ENCODE data around the gene PTPRCAP. TPM values are rescaled to one million over a fixed set of nuclear protein-coding genes. Genes with fewer than 3 reads are reported as not detected.

PTPRCAP gene
- total and polyA plus RNA-seq, 2 donors (not counting 1 experiment from before 2014, with no cell fraction given): 266 to 565 TPM

DNA sequence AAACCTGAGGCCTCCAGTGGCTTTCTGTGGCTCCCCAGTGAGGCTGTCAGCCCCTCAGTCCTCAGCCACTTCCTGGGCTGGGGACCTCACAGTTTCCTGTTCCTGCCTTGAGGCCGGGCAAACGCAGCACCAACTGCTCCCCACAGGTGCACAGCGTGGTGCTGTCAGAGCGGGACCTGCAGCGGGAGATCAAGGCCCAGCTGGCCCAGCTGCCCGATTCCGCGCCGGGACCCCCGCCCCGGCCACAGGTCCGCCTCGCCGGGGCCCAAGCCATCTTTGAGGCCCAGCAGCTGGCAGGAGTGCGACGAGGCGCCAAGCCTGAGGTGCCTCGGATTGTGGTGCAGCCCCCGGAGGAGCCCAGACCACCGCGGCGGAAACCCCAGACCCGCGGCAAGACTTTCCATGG is 28.2 kb downstream of the PTPRCAP start:
- POLR2A ChIA-PET: interaction anchor here (0.9 to 4.2 kb wide), 12 partner anchors 10 to 98 kb away, joined by 3 to 78 read pairs (median 6); partner anchors contain the start of genes CORO1B, PITPNM1, PTPRCAP and RAD9A
- H2AFZ ChIP-seq (ENCODE audit: insufficient read depth, low read depth, low read length, poor library complexity, severe bottlenecking): no peak overlapping the region
- peak overlapping the region; percentile 100 for H3K27ac Mint-ChIP-seq

More for the DNA sequence above, 28.2 kb downstream of the PTPRCAP start:
- Histone ChIP-seq H3K79me2 (ENCODE audit: control insufficient read depth, insufficient read depth, low read length) (peaks cover 59% of the 10 kb centered on the region), H3K27me3 (replicated peaks in 1 of 4; ENCODE audit: control extremely low read depth in 1 of 4, control insufficient read depth in 3 of 4, insufficient read depth in 4 of 4, low read length in 3 of 4) (no peaks in the 10 kb centered on the region), H3K27ac (ENCODE audit: low read length in 2 of 2) (peak overlapping the region; percentile 83 to 88), H3K36me3 (replicated peaks in 1 of 2; ENCODE audit: control extremely low read depth in 1 of 2, control insufficient read depth in 1 of 2, extremely low read depth in 1 of 2, insufficient read depth in 2 of 2, low read length in 1 of 2) (peaks cover 0 to 49% of the 10 kb centered on the region in 2 experiments), H4K20me1 (ENCODE audit: control insufficient read depth, insufficient read depth, low read length, poor library complexity, severe bottlenecking) (peaks cover 41% of the 10 kb centered on the region), H3K9me3 (ENCODE audit: control extremely low read depth in 1 of 3, control insufficient read depth in 2 of 3, insufficient read depth in 1 of 3, low read length in 2 of 3) (peaks cover 0 to 2% (median 0%) of the 10 kb centered on the region in 3 donors), H3K4me2 (replicated peaks; ENCODE audit: low read depth, low read length, poor library complexity, severe bottlenecking) (peak overlapping the region; percentile 89), H3K4me3 (ENCODE audit: control extremely low read depth in 1 of 5, extremely low read depth in 1 of 5, insufficient read depth in 1 of 5, low read depth in 2 of 5, low read length in 4 of 5) (peak overlapping the region in 4 of 5 experiments; percentile 40 to 80 (median 56)), H3K4me1 (ENCODE audit: control insufficient read depth in 2 of 2, insufficient read depth in 2 of 2, low read length in 2 of 2) (peaks cover 92 to 99% of the 10 kb centered on the region in 2 donors), H3K9ac (ENCODE audit: low read length) (peak overlapping the region; percentile 73)
- Mint-ChIP-seq H3K27me3 (no peaks in the 10 kb centered on the region), H3K4me1 (peaks cover 91% of the 10 kb centered on the region), H3K9me3 (ENCODE audit: insufficient read depth) (no peaks in the 10 kb centered on the region), H3K4me3 (peak overlapping the region; percentile 91)
- intact Hi-C loops (cut with micrococcal nuclease): loop anchor here (1.0 to 10.0 kb wide), 2 partner anchors 10 to 176 kb away; partner anchors contain the start of gene GSTP1
- ATAC-seq (ENCODE audit: low read depth): peak; percentile 55
- TF ChIP-seq, protein P1, sequence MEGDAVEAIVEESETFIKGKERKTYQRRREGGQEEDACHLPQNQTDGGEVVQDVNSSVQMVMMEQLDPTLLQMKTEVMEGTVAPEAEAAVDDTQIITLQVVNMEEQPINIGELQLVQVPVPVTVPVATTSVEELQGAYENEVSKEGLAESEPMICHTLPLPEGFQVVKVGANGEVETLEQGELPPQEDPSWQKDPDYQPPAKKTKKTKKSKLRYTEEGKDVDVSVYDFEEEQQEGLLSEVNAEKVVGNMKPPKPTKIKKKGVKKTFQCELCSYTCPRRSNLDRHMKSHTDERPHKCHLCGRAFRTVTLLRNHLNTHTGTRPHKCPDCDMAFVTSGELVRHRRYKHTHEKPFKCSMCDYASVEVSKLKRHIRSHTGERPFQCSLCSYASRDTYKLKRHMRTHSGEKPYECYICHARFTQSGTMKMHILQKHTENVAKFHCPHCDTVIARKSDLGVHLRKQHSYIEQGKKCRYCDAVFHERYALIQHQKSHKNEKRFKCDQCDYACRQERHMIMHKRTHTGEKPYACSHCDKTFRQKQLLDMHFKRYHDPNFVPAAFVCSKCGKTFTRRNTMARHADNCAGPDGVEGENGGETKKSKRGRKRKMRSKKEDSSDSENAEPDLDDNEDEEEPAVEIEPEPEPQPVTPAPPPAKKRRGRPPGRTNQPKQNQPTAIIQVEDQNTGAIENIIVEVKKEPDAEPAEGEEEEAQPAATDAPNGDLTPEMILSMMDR (IDR thresholded peaks at IDR 0.05): no peak
- TF ChIP-seq EZH2 (IDR thresholded peaks at IDR 0.05; ENCODE audit: borderline replicate concordance, insufficient read depth, low read depth, low read length, poor library complexity, severe bottlenecking): no peak
- WGBS (ENCODE audit: insufficient coverage): 0% methylated on average over 24 of the region's 24 CpGs
- peak; percentile 82 for DNase-seq
- CTCF ChIA-PET: interaction anchor here (0.6 to 3.4 kb wide), 4 partner anchors 9 to 707 kb away, joined by 3 to 18 read pairs (median 8); partner anchors contain the start of gene PTPRCAP
